ENCODE data around the gene RNU11. TPM values are rescaled to one million over a fixed set of nuclear protein-coding genes. Genes with fewer than 3 reads are reported as not detected.

The RNU11 gene
- total RNA-seq (not detected), polyA plus RNA-seq (not detected)
- long read RNA-seq, donor 1: 0 reads
- long read RNA-seq, donor 2: 0 reads

- ATAC-seq (peak; percentile 79 to 84 (median 83)), DNase-seq (peak; percentile 80 to 92)
- H3K27me3 ChIP-seq (ENCODE audit: insufficient read depth in 3 of 3, low read length in 2 of 3): no peaks in the 10 kb centered on the region
- 5 to 12% (median 6%) methylated on average over 28 of the region's 28 CpGs for WGBS, 3 donors
- peak within 1 kb of the TSS; percentile 64 for H3K4me3 ChIP-seq
- peak within 1 kb of the TSS; percentile 92 for H3K27ac ChIP-seq
- no peak for TF ChIP-seq CTCF (IDR thresholded peaks at IDR 0.05)
- no peaks in the 10 kb centered on the region for H3K36me3 ChIP-seq (ENCODE audit: insufficient read depth in 1 of 2, low read depth in 1 of 2)
- intact Hi-C loops (cut with DNase I): loop anchor here (2.0 to 5.0 kb wide), 2 partner anchors 20 to 89 kb away; partner anchors contain the start of genes GMEB1 (in 1 of the 2) and YTHDF2 (in 1 of the 2)
- no peaks in the 10 kb centered on the region for H3K9me3 ChIP-seq
- H3K4me1 ChIP-seq: peaks cover 28% of the 10 kb centered on the region
Observed at GRCh38 chr1:28648474-28649198, at the start of gene RNU11. TSS of gene RNU11 (plus strand) at chr1:28648600.

GRCh38 chr1:28601696-28602095, 46.7 kb upstream of the RNU11 start:
- Histone ChIP-seq H3K27ac (peak overlapping the region; percentile 46), H3K27me3 (ENCODE audit: insufficient read depth in 3 of 3, low read length in 2 of 3) (no peaks in the 10 kb centered on the region), H3K4me3 (no peak overlapping the region), H3K4me1 (peaks cover 13% of the 10 kb centered on the region), H3K9me3 (no peaks in the 10 kb centered on the region), H3K36me3 (ENCODE audit: insufficient read depth in 1 of 2, low read depth in 1 of 2) (peaks cover 5 to 44% of the 10 kb centered on the region in 2 donors)
- DNase-seq: no peak
- peak; percentile 66 to 89 (median 70) for ATAC-seq
- intact Hi-C loops (cut with DNase I): loop anchor here (1.0 to 5.0 kb wide), 4 partner anchors 84 to 244 kb away; no protein-coding TSS in a partner anchor
- no peak for TF ChIP-seq CTCF (IDR thresholded peaks at IDR 0.05)
- 39 to 71% (median 43%) methylated on average over 3 of the region's 3 CpGs for WGBS, 3 donors

- 65 to 69% (median 66%) methylated on average over 15 of the region's 15 CpGs for WGBS, 3 donors
- Histone ChIP-seq H3K4me1 (peaks cover 13% of the 10 kb centered on the region), H3K36me3 (ENCODE audit: insufficient read depth in 1 of 2, low read depth in 1 of 2) (peaks cover 5 to 55% of the 10 kb centered on the region in 2 donors), H3K9me3 (no peaks in the 10 kb centered on the region), H3K4me3 (no peak overlapping the region), H3K27ac (no peak overlapping the region), H3K27me3 (ENCODE audit: insufficient read depth in 3 of 3, low read length in 2 of 3) (no peaks in the 10 kb centered on the region)
- intact Hi-C loops (cut with DNase I): loop anchor here (1.0 to 5.0 kb wide), 4 partner anchors 85 to 245 kb away; no protein-coding TSS in a partner anchor
- ATAC-seq (peak in 1 of 4 donors; percentile 75), DNase-seq (no peak)
- TF ChIP-seq CTCF (IDR thresholded peaks at IDR 0.05): peak; percentile 57
Observed at GRCh38 chr1:28602536-28603439, 45.6 kb upstream of the RNU11 start.

GRCh38 chr1:28604411-28604810, 44.0 kb upstream of the RNU11 start:
- peaks cover 13% of the 10 kb centered on the region for H3K4me1 ChIP-seq
- H3K36me3 ChIP-seq (ENCODE audit: insufficient read depth in 1 of 2, low read depth in 1 of 2): peaks cover 5 to 71% of the 10 kb centered on the region in 2 donors
- no peak for TF ChIP-seq CTCF (IDR thresholded peaks at IDR 0.05)
- intact Hi-C loops (cut with DNase I): loop anchor here (5.0 kb wide), 3 partner anchors 87 to 247 kb away; no protein-coding TSS in a partner anchor
- H3K27ac ChIP-seq: no peak overlapping the region
- ATAC-seq: no peak
- H3K27me3 ChIP-seq (ENCODE audit: insufficient read depth in 3 of 3, low read length in 2 of 3): no peaks in the 10 kb centered on the region
- DNase-seq: no peak
- H3K4me3 ChIP-seq: no peak overlapping the region
- no peaks in the 10 kb centered on the region for H3K9me3 ChIP-seq
- WGBS, 3 donors: 86% methylated on average over 5 of the region's 5 CpGs

Data from psoas muscle (tissue), 8 donors.